ENCODE data around the gene CES4A. TPM values are rescaled to one million over a fixed set of nuclear protein-coding genes. Genes with fewer than 3 reads are reported as not detected.

CES4A gene
- polyA plus RNA-seq, 1 donor (not counting 4 experiments of a cell fraction or from before 2014, with no cell fraction given), result 6.6 TPM

- Histone ChIP-seq H3K4me1 (ENCODE audit: control insufficient read depth, extremely low read depth, insufficient read depth, low read length) (peaks cover 7% of the 10 kb centered on the region), H3K9me3 (ENCODE audit: control insufficient read depth, low read depth, low read length) (no peaks in the 10 kb centered on the region)
- FAIRE-seq, result no peak
These were observed 22.9 kb downstream of the CES4A start for GRCh38 chr16:67011274-67011673.

DNA sequence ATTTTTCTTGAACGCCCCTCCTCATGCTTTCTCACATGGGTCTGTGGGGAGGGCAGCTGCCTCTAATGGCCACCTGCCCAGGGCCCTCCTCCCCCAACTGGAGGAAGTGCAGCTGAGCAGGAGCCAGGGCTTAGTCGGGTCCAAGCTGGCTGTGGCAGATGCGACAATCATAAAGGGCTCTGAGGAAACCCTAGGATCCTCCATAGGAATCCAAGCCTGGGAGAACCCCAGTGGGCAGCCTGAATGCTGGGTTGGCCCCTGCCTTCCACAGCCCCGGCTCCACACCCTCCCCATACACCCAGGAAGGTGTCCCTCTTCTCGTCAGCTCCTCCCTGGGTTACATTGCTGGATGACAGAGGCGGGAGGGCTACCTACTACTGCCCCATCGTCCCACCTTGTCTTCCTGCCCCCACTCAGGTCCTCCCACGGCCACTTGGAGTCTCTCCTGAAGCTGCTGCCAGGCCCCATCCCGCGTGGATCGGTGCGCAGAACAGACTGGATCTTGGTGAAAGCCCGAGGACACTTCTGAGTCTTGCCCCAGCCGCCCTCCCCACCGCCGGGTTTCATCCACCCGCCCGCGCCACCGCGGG is 24.9 kb downstream of the CES4A start:
- Histone ChIP-seq H3K27me3 (ENCODE audit: control insufficient read depth, extremely low read depth, insufficient read depth, low read length) (peaks cover 10% of the 10 kb centered on the region), H3K9ac (ENCODE audit: control insufficient read depth, extremely low read depth, insufficient read depth, low read length) (peak overlapping the region; percentile 9), H3K4me3 (ENCODE audit: control insufficient read depth in 2 of 3, extremely low read depth in 1 of 3, insufficient read depth in 2 of 3, low read depth in 1 of 3, low read length in 3 of 3) (peak overlapping the region; percentile 20 to 54 (median 49)), H3K4me2 (ENCODE audit: control insufficient read depth, extremely low read depth, insufficient read depth, low read depth, low read length) (peak overlapping the region; percentile 62), H3K9me1 (ENCODE audit: control insufficient read depth, extremely low read depth, insufficient read depth, low read length) (no peaks in the 10 kb centered on the region), H2AFZ (ENCODE audit: control insufficient read depth, low read length) (peak overlapping the region; percentile 40), H3K27ac (ENCODE audit: control insufficient read depth, insufficient read depth, low read length) (no peak overlapping the region), H3K79me2 (ENCODE audit: control insufficient read depth, insufficient read depth, low read length) (no peaks in the 10 kb centered on the region), H4K20me1 (ENCODE audit: control insufficient read depth, extremely low read depth, insufficient read depth, low read length) (no peaks in the 10 kb centered on the region), H3K36me3 (ENCODE audit: control insufficient read depth in 2 of 2, extremely low read depth in 1 of 2, insufficient read depth in 2 of 2, low read length in 2 of 2) (no peaks in the 10 kb centered on the region), H3K4me1 (ENCODE audit: control insufficient read depth, extremely low read depth, insufficient read depth, low read length) (peaks cover 13% of the 10 kb centered on the region), H3K9me3 (ENCODE audit: control insufficient read depth, low read depth, low read length) (no peaks in the 10 kb centered on the region)
- dilution Hi-C loops (cut with MboI; ENCODE audit: extremely low pct_ligation_motif_present, low sequenced_read_pairs), result no loop called here
- DNase-seq (ENCODE audit: low read depth, low spot score), result no peak
- TF ChIP-seq EZH2 (IDR thresholded peaks at IDR 0.05; ENCODE audit: low read length), result peak; percentile 29
- TF ChIP-seq, protein P1, sequence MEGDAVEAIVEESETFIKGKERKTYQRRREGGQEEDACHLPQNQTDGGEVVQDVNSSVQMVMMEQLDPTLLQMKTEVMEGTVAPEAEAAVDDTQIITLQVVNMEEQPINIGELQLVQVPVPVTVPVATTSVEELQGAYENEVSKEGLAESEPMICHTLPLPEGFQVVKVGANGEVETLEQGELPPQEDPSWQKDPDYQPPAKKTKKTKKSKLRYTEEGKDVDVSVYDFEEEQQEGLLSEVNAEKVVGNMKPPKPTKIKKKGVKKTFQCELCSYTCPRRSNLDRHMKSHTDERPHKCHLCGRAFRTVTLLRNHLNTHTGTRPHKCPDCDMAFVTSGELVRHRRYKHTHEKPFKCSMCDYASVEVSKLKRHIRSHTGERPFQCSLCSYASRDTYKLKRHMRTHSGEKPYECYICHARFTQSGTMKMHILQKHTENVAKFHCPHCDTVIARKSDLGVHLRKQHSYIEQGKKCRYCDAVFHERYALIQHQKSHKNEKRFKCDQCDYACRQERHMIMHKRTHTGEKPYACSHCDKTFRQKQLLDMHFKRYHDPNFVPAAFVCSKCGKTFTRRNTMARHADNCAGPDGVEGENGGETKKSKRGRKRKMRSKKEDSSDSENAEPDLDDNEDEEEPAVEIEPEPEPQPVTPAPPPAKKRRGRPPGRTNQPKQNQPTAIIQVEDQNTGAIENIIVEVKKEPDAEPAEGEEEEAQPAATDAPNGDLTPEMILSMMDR (optimal IDR thresholded peaks at IDR 0.05 in 1 of 3, IDR thresholded peaks at IDR 0.05 in 1 of 3, conservative IDR thresholded peaks at IDR 0.05 in 1 of 3; ENCODE audit: extremely low read depth in 1 of 3, insufficient read depth in 2 of 3, low read length in 3 of 3), result no peak
- FAIRE-seq, result no peak

More at GRCh38 chr16:67011274-67011673, 22.9 kb downstream of the CES4A start:
- no peaks in the 10 kb centered on the region for H3K36me3 ChIP-seq (ENCODE audit: control insufficient read depth in 2 of 2, extremely low read depth in 1 of 2, insufficient read depth in 2 of 2, low read length in 2 of 2)
- dilution Hi-C loops (cut with MboI; ENCODE audit: extremely low pct_ligation_motif_present, low sequenced_read_pairs), result no loop called here
- H3K4me3 ChIP-seq (ENCODE audit: control insufficient read depth in 2 of 3, extremely low read depth in 1 of 3, insufficient read depth in 2 of 3, low read depth in 1 of 3, low read length in 3 of 3), result no peak overlapping the region
- TF ChIP-seq EZH2 (IDR thresholded peaks at IDR 0.05; ENCODE audit: low read length), result no peak
- TF ChIP-seq, protein P1 (optimal IDR thresholded peaks at IDR 0.05 in 1 of 3, IDR thresholded peaks at IDR 0.05 in 1 of 3, conservative IDR thresholded peaks at IDR 0.05 in 1 of 3; ENCODE audit: extremely low read depth in 1 of 3, insufficient read depth in 2 of 3, low read length in 3 of 3), result no peak
- H3K79me2 ChIP-seq (ENCODE audit: control insufficient read depth, insufficient read depth, low read length), result no peaks in the 10 kb centered on the region
- no peak overlapping the region for H3K27ac ChIP-seq (ENCODE audit: control insufficient read depth, insufficient read depth, low read length)
- no peak overlapping the region for H3K9ac ChIP-seq (ENCODE audit: control insufficient read depth, extremely low read depth, insufficient read depth, low read length)
- H2AFZ ChIP-seq (ENCODE audit: control insufficient read depth, low read length), result no peak overlapping the region
- peaks cover 10% of the 10 kb centered on the region for H3K27me3 ChIP-seq (ENCODE audit: control insufficient read depth, extremely low read depth, insufficient read depth, low read length)
- no peak overlapping the region for H3K4me2 ChIP-seq (ENCODE audit: control insufficient read depth, extremely low read depth, insufficient read depth, low read depth, low read length)
- no peaks in the 10 kb centered on the region for H4K20me1 ChIP-seq (ENCODE audit: control insufficient read depth, extremely low read depth, insufficient read depth, low read length)
- DNase-seq (ENCODE audit: low read depth, low spot score), result no peak
- H3K9me1 ChIP-seq (ENCODE audit: control insufficient read depth, extremely low read depth, insufficient read depth, low read length), result no peaks in the 10 kb centered on the region
